Activated CD4-positive, alpha-beta T cell treated with anti-CD3 and anti-CD28 coated beads, Interleukin-2, amount 50 U/mL, for 48 hours (primary cell): ENCODE data around the gene CHMP1A.
A peak's percentile ranks its signal among the peaks of the same experiment; 100 is the strongest.

Experiments used
- DNase-seq, 2 experiments: peaks; one replicate each; pipeline ENCODE4 v3.0.0-alpha.2; 2020

Gene CHMP1A

DNA sequence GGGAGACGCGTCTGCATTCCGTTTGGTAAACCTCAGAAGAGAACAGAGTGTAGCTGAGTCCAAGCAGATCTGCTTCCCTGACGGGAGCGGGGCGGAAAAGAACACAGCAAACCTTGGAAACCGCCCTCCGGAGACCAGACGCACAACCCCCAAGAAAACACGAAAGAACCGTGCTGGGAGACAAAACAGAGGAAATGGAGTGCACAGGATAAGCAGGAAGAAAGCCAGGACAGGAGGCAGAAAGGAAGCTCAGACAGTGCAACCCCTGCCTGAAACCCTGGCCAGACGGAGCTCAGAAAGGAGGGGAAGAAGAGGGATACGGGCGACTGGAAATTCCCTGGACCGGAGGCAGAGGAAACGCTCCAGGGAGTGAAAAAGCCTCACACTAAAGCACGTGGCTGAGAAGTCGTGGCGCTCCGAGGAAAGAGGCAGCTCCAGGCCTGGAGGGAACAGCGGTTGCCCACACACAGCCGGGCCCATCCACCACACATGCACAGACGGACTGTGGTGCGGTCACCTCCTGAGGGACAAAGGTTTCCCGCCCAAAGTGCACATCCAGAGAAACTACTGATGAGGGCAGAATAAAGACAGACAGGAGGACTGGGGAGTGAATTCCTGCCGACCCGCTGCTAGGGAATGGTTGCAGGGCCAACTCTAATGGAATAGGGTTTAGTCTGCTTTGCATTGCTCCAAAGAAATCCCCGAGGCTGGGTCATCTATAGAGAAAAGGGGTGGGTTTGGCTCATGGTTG, 33.8 kb downstream of the CHMP1A start:
- no peak for DNase-seq

DNA sequence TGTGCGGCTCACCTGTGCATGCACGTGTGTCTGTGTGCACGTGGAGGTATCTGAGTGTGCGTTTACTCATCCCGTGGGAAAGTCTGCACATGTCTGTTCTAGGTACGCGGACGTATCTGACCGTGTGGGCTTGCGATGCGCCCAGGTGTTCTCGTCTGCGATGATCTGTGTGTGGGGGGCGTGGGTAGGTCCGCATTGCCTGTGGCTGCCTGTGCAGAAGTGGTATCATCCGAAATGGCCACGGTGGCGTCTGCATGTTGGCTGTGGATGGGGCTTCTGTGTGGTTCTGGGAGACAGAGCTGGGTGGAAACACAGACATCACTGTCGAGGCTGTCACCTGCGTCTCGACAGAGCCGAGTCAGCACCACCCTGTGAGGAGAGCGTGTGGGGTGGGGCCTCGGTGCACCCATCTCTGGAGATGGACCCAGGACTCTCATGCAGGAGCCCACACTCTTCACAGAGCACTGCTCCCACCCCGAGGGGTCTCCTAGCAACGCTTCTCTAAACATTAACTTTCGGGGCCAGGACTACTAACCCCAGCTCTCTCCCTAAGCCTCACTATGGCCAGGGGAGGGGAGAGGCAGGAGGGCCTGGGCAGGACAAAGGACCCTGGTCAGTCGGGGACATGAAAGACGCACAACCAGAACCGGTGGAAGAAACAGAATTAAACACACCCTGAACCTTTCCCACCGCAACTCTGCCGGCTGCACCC, 35.7 kb downstream of the CHMP1A start:
- DNase-seq: no peak

DNA sequence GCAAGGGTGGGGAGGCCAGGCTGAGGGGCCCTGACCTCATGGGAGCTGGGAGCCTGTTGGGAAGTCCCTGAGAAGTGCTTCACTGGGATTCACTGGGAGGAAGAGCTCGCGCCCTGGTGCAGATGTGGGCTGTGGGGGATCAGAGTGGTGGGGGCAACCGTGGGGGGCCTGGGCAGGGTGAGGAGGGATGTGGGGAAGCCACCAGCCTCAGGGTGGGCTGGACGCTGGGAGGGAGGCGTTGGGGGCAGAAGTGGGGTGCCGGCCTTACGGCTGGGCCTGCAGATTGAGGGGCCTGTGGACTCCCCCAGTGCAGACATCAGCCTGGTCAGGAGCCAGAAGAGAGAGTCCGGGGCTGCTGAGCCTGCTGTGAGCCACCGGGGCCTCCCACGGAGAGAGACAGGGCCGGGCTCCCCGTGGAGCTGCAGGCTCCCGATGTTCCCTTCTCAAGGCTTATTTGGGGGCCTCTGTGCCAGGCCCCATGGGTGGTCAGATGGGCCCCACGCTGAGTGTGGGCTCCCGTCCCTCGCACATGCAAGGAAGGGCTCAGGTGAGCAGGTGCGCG, 36.3 kb downstream of the CHMP1A start:
- DNase-seq: no peak

DNA sequence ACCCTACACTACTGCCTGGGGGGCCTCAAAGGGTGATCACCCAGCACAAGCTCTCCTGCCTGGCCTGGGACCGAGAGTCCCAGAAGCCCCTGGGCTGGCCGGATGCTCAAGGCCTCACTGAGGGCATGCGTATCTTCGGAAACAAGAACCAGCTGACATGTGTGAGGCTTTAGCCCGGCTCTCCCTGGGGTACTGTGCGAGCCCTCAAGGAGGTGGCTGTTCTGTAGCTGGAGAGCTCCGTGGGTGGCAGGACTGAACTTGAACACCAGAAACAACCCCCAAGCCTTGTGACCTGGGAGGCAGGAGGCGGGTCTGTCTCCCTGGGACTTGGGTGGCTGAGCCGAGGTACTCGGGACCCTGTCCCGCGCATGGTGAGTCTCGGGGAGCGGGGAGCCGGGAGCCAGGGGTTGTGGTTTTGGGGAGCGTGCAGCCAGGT, 37.1 kb downstream of the CHMP1A start:
- no peak for DNase-seq

DNA sequence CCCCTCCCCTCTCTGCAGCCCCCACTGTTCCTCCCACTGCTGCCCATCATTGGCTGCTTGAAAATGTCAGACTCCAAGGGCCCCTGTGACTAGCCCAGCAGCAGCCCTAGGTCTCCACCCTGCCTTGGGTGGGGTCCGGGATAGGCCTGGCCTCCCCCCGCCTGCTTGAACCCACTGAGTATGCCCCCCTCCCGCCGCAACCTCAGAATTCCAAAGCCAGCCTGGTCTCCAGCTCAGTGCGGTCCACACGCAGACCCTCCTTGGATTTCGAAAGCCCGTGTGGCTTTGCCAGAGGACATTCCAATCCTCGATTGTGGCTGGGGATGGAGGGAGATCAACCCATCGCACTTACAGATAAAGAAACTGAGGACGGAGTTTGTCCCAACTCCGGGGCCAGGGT, 37.7 kb downstream of the CHMP1A start:
- DNase-seq: no peak

DNA sequence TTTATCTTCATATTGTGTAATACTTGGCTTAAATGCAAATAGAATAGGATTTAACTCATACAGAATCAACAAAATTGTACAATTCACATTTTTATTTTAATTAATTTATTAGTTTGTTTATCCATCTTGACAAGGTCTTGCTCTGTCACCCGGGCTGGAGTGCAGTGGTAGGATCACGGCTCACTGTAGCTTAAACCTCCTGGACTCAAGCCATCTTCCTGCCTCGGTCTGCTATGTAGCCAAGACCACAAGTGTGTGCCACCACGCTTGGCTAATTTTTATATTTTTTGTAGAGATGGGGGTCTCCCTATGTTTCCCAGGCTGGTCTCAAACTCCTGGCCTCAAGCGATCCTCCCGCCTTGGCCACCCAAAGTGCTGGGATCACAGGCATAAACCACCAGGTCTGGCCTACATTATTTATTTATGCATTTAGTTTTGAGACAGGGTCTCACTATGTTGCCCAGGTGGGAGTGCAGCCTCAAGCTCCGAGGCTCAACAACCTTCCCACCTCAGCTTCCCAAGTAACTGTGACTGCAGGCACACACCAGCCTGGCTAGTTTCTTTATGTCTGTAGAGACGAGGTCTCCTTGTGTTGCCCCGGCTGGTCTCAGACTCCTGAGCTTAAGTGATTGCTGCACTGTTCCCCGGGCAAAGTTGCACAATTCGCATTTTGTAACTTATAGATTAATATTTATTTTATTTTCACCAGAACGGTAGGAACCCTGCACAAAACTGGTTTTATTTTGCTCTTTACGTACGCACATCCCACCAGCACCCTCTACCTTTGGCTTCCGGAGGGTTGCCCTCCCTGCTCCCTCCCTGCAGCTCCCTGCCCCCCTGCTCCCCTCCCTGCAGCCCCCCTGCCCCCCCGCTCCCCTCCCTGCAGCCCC, 39.2 kb downstream of the CHMP1A start:
- DNase-seq: no peak

DNA sequence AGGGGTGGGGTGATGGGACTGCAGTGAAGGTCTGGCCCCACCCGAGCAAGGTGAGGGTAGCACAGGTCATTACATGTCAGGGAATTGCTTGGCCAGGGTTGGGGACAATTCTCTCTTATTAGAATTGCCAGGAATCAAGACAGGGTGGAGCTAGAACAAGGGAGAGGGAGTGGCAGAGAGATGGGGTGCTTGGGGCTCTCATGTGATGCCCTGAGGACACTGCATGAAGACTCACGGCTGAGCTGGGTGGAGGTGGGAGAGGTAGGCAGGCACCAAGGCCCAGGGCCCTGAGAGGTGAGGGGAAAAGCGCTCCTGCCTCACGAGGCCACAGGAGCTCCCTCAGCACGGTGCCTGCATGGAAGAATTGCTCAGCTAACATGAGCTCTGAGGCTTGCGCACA, 40.5 kb downstream of the CHMP1A start:
- DNase-seq: no peak

DNA sequence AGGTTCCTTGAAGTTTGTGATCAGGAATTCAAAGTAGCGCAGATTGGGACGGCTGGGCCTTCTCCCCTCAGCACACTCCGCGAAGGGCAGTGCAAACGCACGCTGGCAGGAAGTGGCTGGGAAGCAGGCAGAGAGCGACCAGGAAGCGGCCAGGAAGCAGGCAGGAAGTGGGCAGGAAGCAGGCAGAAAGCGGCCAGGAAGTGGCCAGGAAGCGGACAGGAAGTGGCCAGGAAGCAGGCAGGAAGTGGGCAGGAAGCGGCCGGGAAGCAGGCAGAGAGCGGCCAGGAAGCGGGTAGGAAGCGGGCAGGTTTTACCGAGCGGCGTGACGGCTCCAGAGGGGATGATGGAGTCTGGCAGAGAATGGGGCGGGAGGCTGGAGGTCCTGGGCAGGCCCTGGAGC, 40.9 kb downstream of the CHMP1A start:
- DNase-seq: no peak

DNA sequence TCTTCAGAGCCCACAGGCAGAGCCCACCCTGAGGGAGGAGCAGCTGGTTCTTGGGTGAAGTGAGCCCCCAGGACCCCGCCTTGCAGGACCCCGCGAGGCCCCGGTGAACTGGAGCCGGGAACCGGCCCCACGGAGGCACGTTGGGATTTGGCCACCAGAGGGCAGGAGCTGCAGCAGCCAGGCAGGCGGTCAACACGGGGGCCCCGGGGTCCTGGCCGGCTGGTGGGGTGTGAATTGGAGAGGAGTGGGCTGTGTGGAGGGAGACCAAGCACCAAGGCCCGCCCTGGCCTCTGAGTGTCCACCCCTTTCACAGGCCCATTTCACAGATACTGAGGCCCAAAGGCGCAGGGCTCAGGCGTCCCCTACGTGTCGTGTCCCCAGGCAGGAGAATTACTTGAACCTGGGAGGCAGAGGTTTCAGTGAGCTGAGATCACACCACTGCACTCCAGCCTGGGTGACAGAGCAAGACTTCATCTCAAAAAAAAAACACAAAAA, 41.9 kb downstream of the CHMP1A start:
- DNase-seq: peak; percentile 19 to 32

DNA sequence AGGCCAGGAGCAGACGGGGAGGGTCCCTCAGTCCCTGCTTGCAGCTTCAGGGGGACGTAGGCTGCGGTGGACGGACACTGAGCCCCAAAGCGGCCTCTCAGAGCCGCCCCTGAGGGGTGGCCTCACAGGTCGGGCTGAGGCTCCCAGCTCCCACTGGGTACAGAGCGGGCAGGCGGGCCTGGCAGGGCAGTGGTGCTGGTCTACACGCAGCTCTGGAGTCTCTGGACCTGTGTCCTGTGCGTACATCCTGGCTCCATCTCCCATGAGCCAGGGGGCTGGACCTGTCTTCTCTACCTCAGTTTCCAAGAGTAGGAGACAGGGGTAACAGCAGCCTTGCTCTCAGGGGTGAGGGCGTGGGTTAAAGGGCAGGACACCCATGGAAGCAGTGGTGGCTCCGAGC, 42.3 kb downstream of the CHMP1A start:
- no peak for DNase-seq

DNA sequence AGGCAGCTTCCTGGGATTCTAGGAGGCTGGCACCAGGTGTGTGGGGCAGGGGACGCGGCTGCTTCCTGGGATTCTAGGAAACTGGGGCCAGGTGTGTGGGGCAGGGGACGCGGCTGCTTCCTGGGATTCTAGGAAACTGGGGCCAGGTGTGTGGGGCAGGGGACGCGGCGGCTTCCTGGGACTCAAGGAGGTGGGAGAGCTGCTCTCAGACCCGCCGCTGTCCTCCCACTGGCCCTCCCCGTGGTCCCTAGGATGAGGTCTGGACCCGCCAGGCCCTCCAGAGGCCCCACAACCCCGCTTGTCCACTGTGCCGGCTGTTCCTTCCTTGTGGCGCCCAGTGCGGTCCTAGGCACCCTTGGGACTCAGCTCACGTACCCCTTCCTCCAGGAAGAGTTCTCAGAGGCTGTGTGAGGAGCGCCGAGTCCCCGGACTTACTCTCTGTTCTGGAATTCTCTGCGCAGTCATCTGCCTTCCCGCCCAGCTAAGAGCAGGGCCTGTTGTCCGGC, 43.5 kb downstream of the CHMP1A start:
- DNase-seq: no peak

DNA sequence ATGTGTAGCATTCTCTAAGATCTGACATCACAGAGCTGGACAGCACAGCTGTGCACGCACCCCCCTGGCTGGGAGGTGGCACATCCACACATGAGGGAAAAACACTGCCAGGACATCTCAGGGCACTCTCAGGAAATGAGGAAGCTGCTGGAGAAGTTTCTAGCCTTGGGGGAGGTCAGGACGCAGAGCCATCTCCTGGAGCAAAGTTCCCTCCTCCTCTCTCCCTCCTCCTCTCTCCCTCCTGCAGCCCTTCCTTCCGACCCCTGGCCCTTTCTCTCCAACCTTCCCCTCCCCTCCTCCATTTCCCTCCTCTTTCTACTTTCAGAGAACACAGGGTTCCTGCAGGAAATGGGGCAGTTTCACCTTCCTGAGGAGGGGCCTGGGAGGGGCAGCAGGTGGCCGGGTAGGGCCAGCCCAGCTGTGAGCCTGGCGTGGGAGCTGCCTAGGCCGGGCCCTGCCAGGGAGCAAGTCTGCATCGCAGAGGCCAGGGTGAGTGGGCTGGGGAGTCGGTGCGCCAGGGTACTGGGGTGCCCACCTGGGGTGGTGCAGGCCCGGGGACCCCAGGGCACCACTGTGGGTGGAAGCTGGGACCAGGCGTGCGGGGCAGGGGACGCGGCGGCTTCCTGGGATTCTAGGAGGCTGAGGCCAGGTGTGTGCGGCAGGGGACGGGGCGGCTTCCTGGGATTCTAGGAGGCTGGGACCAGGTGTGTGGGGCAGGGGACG, 44.1 kb downstream of the CHMP1A start, which contains the start of gene DPEP1:
TSS of gene DPEP1 (plus strand) at position 412 of the 723 bp plus-strand sequence. CDS start 16,769 bp downstream, outside the sequence.
- no peak for DNase-seq

DNA sequence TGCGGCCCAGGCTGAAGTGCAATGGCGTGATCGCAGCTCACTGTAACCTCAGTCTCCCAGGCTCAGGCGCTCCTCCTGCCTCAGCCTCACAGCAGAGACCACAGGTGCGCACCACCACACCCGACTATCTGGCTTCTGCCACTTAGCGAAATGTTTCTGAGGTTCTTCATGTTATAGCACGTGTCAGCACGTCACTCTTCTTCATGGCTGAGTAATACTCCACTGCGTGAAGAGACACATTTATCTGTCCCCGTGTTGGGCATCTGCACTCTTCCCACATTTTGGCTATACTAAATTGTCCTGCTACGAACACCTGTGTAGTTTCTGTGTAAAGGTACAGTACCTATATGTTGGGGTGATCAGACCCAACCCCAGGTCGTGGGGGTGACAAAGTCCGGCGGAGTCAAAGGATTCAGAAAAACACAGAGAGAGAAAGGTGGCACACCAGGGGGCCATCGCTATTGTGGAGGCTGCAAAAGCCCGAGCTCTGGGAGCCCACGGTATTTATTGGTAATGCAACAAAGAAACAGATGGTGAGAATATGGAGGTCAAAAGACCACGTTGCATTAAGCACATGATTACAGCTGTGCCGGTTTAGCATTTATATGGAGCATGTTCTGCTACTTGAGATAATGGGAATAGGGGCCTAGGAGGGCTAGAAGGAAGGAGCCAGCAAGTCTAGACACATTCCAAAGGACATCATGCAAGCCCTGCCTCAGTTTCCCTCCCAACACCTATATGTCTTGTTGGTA, 44.9 kb downstream of the CHMP1A start:
- no peak for DNase-seq

DNA sequence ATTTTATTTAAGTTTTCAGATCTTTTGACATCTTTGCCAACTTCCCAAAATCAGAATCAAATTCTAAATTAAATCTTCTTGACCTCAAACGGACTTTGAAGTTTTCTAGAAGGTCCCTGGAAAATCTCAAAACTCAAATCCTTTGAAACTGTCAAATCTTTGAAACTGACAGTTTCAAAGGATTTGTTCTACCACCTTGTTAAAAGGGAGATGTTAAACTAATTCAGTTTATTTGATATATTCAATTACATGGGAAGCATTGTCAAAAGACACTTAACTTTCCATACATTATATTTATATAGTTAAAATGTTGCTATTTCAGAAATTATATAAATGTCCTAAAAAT, 47.4 kb downstream of the CHMP1A start:
- DNase-seq: no peak

DNA sequence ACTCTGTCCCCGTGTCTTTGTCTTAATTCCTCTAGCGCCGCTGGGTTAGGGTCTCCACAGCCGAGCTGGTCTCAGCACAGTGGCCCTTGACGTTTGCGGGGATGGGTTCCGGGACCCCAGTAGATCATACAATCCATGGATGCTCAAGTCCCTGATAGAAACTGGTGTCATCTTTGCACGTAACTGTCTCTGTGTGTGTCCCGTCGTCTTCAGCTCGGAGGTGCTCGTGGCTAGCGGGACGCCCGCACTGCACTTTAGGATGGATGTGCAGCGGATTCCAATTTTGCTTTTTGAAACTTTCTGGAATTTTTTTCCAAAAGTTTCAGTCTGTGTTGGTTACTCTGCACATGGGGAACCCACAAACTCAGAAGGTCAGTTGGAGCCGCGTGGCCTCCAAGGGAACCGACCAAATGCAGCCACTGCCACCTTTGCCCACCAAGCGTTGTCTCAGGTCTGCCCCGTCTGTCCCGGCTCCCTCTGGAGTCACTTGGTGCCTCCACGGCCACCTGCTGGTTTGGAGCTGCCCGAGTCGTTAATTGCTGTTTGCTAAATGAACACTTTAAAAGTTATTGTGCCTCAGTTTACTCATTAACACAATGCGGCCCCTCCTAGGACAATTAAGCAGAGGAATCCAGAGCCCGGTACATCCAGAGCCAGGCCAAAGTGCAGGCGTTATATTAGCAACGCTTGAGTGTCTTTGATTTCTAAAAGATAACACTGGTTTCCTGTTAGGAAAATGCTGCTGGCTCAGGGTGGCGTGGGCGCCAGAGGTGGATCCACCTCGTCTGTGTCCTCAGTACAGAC, 49.4 kb downstream of the CHMP1A start:
- no peak for DNase-seq

DNA sequence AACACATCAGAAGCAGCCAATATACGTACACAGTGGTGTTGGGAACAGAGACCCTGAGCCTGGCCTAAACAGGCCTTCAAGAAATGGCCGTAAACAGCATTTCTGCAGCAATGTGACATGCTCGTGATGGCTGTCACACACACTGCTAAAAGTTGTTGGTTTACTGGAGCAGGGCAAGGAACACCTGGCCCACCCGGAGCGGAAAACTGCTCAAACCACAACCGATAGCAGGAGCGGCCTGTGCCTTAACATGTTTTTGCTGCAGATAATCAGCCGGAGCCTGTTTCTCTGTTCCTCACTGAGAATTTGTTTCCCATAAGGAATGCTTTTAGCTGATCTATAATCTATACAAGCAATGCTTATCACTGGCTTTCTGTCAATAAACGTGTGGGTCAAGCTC, 50.1 kb downstream of the CHMP1A start:
- no peak for DNase-seq

DNA sequence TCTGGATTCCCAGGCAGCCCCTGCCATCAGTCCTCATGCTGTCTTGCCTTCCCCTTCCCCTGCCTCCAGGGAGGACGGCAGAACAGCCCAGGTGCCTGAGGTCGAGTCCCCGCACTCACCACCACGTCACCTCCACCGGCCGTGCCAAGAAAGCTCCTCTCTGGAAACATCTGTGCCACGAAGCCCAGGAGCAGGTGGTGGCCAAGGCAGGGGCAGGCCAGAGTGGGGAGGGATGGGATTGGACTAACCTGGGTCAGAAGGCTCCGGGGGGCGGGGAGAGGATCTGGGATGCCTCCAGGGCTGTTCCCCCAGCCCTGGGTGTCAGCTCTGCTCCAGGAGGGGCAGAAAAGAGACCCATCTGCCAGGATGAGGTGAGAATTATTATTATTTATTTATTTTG, 51.5 kb downstream of the CHMP1A start:
- DNase-seq: no peak

DNA sequence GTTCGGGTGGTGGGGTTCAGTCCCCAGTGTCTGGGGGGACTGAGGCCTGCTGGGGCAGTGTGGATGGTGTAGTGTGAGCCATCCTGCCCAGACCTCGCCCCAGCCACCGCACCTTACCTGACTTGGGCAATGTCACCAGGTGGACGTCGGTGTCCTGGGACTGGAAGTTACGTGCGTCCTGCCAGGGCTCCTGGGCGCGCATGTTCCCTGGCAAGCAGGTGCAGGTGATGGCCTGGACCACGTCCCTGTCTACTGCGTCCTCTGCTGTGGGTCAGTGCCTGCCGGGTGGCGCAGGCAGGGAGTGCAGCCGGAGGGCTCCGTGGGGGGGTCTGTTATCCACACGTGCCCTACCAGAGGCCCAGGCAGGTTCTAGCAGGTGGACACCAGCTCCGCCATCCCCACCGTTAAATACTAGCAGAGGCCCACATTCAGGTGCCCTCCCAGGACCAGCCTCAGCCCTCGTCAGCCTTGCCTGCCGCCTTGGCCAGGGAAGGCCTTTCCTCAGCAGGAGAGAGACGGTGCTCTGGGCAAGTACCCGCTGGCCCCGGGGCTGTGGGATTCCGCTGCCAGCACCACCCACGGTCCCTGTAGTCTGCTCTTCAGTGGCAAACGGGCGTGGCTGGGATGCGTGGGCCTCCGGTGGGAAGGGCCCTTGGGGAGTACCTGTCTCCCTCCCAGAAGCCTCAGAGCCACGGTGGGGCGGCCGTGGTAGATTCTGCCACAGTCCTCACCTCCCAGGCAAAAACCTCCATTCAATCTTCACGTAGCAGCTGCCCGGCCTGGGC, 52.1 kb downstream of the CHMP1A start:
- no peak for DNase-seq

DNA sequence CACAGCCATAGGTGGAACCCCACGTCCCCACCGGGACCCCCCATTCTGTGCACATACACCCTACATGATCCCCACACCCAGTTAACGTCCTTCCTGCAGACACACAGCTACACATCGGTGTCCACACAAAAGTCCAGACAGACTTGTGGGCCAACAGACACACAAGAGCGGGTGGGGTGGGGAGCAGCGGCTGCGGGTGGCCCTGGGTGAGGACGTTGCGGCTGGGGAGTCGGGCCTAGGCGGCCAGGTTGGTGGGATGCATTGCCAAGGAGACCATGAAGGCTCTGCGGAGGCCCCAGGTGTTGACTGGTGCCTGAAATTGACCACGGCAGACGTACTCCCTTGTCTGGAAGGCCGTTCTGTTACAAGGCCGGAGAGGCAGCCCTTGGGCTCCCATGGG, 52.7 kb downstream of the CHMP1A start:
- DNase-seq: no peak
